ENCODE measurements around the gene SUGP2. TPM values are rescaled to one million over a fixed set of nuclear protein-coding genes. Genes with fewer than 3 reads are reported as not detected.

The SUGP2 gene
- total RNA-seq, 1 experiment from 2014 or later, result 77.2 TPM

- H3K4me1 Mint-ChIP-seq (ENCODE audit: low read depth, unreplicated experiment), result no peaks in the 10 kb centered on the region
- H3K36me3 Mint-ChIP-seq (ENCODE audit: insufficient read depth, unreplicated experiment), result no peaks in the 10 kb centered on the region
- TF ChIP-seq CTCF (IDR thresholded peaks at IDR 0.05; ENCODE audit: unreplicated experiment), result no peak
- H3K9me3 Mint-ChIP-seq (ENCODE audit: low read depth, unreplicated experiment), result no peaks in the 10 kb centered on the region
- no peaks in the 10 kb centered on the region for H3K27me3 Mint-ChIP-seq (ENCODE audit: unreplicated experiment)
- BruUV-seq (replicated peaks), result no TSS peak
- CTCF ChIA-PET, result interaction anchor here (0.6 kb wide), 1 partner anchor 220 kb away, joined by 3 read pairs; no protein-coding TSS in a partner anchor
- intact Hi-C loops (cut with micrococcal nuclease; ENCODE audit: unreplicated experiment), result no loop called here
- no peak overlapping the region for H3K27ac Mint-ChIP-seq (ENCODE audit: unreplicated experiment)
- DNase-seq, result no peak
- no peak overlapping the region for H3K4me3 Mint-ChIP-seq (ENCODE audit: low read depth, unreplicated experiment)
Observed at GRCh38 chr19:18982669-18983068, 50.6 kb downstream of the SUGP2 start.

GRCh38 chr19:18980432-18981020 is 52.8 kb downstream of the SUGP2 start:
- Mint-ChIP-seq H3K9me3 (ENCODE audit: low read depth, unreplicated experiment) (no peaks in the 10 kb centered on the region), H3K4me1 (ENCODE audit: low read depth, unreplicated experiment) (no peaks in the 10 kb centered on the region), H3K4me3 (ENCODE audit: low read depth, unreplicated experiment) (no peak overlapping the region), H3K36me3 (ENCODE audit: insufficient read depth, unreplicated experiment) (no peaks in the 10 kb centered on the region), H3K27me3 (ENCODE audit: unreplicated experiment) (no peaks in the 10 kb centered on the region), H3K27ac (ENCODE audit: unreplicated experiment) (no peak overlapping the region)
- no TSS peak for BruUV-seq (replicated peaks)
- DNase-seq, result no peak
- CTCF ChIA-PET, result no interaction called here
- no peak for TF ChIP-seq CTCF (IDR thresholded peaks at IDR 0.05; ENCODE audit: unreplicated experiment)
- intact Hi-C loops (cut with micrococcal nuclease; ENCODE audit: unreplicated experiment), result no loop called here

GRCh38 chr19:18978616-18979015 is 54.7 kb downstream of the SUGP2 start:
- H3K9me3 Mint-ChIP-seq (ENCODE audit: low read depth, unreplicated experiment), result no peaks in the 10 kb centered on the region
- no peak for DNase-seq
- intact Hi-C loops (cut with micrococcal nuclease; ENCODE audit: unreplicated experiment), result no loop called here
- H3K4me3 Mint-ChIP-seq (ENCODE audit: low read depth, unreplicated experiment), result no peak overlapping the region
- no peaks in the 10 kb centered on the region for H3K4me1 Mint-ChIP-seq (ENCODE audit: low read depth, unreplicated experiment)
- H3K27ac Mint-ChIP-seq (ENCODE audit: unreplicated experiment), result no peak overlapping the region
- no peak for TF ChIP-seq CTCF (IDR thresholded peaks at IDR 0.05; ENCODE audit: unreplicated experiment)
- CTCF ChIA-PET, result no interaction called here
- H3K27me3 Mint-ChIP-seq (ENCODE audit: unreplicated experiment), result no peaks in the 10 kb centered on the region
- no TSS peak for BruUV-seq (replicated peaks)
- no peaks in the 10 kb centered on the region for H3K36me3 Mint-ChIP-seq (ENCODE audit: insufficient read depth, unreplicated experiment)

- DNase-seq, result no peak
- Mint-ChIP-seq H3K27me3 (ENCODE audit: unreplicated experiment) (no peaks in the 10 kb centered on the region), H3K27ac (ENCODE audit: unreplicated experiment) (no peak overlapping the region), H3K36me3 (ENCODE audit: insufficient read depth, unreplicated experiment) (no peaks in the 10 kb centered on the region), H3K9me3 (ENCODE audit: low read depth, unreplicated experiment) (no peaks in the 10 kb centered on the region), H3K4me1 (ENCODE audit: low read depth, unreplicated experiment) (no peaks in the 10 kb centered on the region), H3K4me3 (ENCODE audit: low read depth, unreplicated experiment) (no peak overlapping the region)
- intact Hi-C loops (cut with micrococcal nuclease; ENCODE audit: unreplicated experiment), result no loop called here
- TF ChIP-seq CTCF (IDR thresholded peaks at IDR 0.05; ENCODE audit: unreplicated experiment), result no peak
- BruUV-seq (replicated peaks), result no TSS peak
- CTCF ChIA-PET, result no interaction called here
Observed at GRCh38 chr19:18975869-18976268, 57.4 kb downstream of the SUGP2 start.
